ENCODE data around the gene STK11IP. TPM values are rescaled to one million over a fixed set of nuclear protein-coding genes. Genes with fewer than 3 reads are reported as not detected.
A peak's percentile ranks its signal among the peaks of the same experiment; 100 is the strongest.

The STK11IP gene
- total and polyA plus RNA-seq, 2 donors = 27.8 to 68.7 TPM

DNA sequence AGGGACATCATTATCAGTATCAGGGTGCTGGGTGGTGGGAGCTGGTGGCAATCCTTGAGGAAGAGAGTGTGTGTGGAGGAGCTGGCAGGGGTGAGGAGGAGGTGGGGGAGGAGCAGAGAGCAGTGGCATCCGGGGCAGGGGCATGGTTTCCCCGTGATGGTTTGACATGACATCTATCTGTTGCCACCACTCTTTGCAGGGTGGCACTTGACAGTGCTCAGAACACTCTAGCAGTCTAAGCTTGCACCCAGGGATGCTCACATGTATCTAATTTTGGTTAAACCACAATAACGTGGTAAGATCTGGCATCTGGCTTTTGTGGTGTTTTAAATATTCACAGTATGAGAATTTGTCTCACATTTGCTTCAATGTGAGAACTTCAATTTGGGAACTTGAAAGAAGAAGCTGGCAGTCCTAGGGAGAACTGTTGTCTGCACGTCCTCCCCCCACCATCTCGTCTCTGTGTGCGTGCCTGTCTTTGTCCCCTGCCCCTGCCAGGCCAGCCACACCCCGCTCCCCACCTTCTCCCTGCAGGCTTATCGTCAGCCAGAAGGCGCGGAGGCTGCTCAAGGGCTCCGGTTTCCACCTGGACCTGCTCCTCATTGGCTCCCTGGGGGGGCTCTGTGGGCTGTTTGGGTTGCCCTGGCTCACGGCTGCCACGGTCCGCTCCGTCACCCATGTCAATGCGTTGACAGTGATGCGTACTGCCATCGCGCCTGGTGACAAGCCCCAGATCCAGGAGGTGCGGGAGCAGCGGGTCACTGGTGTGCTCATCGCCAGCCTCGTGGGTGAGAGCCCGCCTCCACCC is 41.5 kb downstream of the STK11IP start:
- Histone ChIP-seq H3K4me1 (ENCODE audit: control insufficient read depth in 2 of 2, insufficient read depth in 2 of 2, low read length in 2 of 2) (peaks cover 11 to 16% of the 10 kb centered on the region in 2 donors), H3K36me3 (ENCODE audit: control insufficient read depth in 2 of 2, insufficient read depth in 2 of 2, low read length in 1 of 2) (no peaks in the 10 kb centered on the region), H3K4me3 (ENCODE audit: low read length in 2 of 2) (no peak overlapping the region), H3K27me3 (ENCODE audit: control insufficient read depth in 2 of 2, insufficient read depth in 1 of 2, low read length in 1 of 2) (peaks cover 0 to 58% of the 10 kb centered on the region in 2 donors), H3K27ac (ENCODE audit: low read depth in 1 of 2, low read length in 1 of 2) (no peak overlapping the region), H3K9me3 (ENCODE audit: control insufficient read depth in 2 of 2, insufficient read depth in 1 of 2, low read length in 1 of 2) (no peaks in the 10 kb centered on the region)
- no peak for DNase-seq (ENCODE audit: low read depth in 6 of 9, low spot score in 9 of 9)
- 73% methylated on average over 24 of the region's 24 CpGs for WGBS

- no peak for DNase-seq (ENCODE audit: low read depth in 6 of 9, low spot score in 9 of 9)
- peaks cover 2 to 56% of the 10 kb centered on the region in 2 donors for H3K27me3 ChIP-seq (ENCODE audit: control insufficient read depth in 2 of 2, insufficient read depth in 1 of 2, low read length in 1 of 2)
- no peaks in the 10 kb centered on the region for H3K9me3 ChIP-seq (ENCODE audit: control insufficient read depth in 2 of 2, insufficient read depth in 1 of 2, low read length in 1 of 2)
- H3K4me3 ChIP-seq (ENCODE audit: low read length in 2 of 2) = no peak overlapping the region
- H3K4me1 ChIP-seq (ENCODE audit: control insufficient read depth in 2 of 2, insufficient read depth in 2 of 2, low read length in 2 of 2) = peaks cover 11 to 16% of the 10 kb centered on the region in 2 donors
- no peaks in the 10 kb centered on the region for H3K36me3 ChIP-seq (ENCODE audit: control insufficient read depth in 2 of 2, insufficient read depth in 2 of 2, low read length in 1 of 2)
- no peak overlapping the region for H3K27ac ChIP-seq (ENCODE audit: low read depth in 1 of 2, low read length in 1 of 2)
- 90% methylated on average over 7 of the region's 7 CpGs for WGBS
Observed at GRCh38 chr2:219641390-219642068, 43.9 kb downstream of the STK11IP start.

DNA sequence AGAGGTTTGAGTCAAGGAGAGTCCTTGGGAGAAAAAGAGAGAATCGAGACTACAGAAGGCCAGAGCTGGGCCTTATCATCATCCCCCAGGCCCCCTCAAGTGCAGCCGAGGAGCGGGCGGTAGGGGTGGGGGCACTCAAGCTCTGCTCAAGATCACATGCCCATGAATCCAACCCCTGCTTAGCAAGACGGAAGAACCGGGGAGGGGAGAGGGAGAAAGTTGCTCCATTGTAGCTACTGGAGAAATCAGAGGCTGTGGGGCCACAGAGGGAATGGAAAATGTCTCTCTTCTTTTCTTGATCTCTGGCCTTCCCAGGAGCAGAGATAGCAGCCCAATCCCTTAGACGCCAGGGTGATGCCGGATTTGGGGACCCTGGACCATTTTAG is 44.4 kb downstream of the STK11IP start:
- H3K4me3 ChIP-seq (ENCODE audit: low read length in 2 of 2) = no peak overlapping the region
- DNase-seq (ENCODE audit: low read depth in 6 of 9, low spot score in 9 of 9) = no peak
- no peaks in the 10 kb centered on the region for H3K36me3 ChIP-seq (ENCODE audit: control insufficient read depth in 2 of 2, insufficient read depth in 2 of 2, low read length in 1 of 2)
- 78% methylated on average over 8 of the region's 8 CpGs for WGBS
- H3K27ac ChIP-seq (ENCODE audit: low read depth in 1 of 2, low read length in 1 of 2) = no peak overlapping the region
- peaks cover 2 to 52% of the 10 kb centered on the region in 2 donors for H3K27me3 ChIP-seq (ENCODE audit: control insufficient read depth in 2 of 2, insufficient read depth in 1 of 2, low read length in 1 of 2)
- H3K9me3 ChIP-seq (ENCODE audit: control insufficient read depth in 2 of 2, insufficient read depth in 1 of 2, low read length in 1 of 2) = no peaks in the 10 kb centered on the region
- H3K4me1 ChIP-seq (ENCODE audit: control insufficient read depth in 2 of 2, insufficient read depth in 2 of 2, low read length in 2 of 2) = peaks cover 11 to 16% of the 10 kb centered on the region in 2 donors

GRCh38 chr2:219642465-219643083 is 44.9 kb downstream of the STK11IP start:
- H3K9me3 ChIP-seq (ENCODE audit: control insufficient read depth in 2 of 2, insufficient read depth in 1 of 2, low read length in 1 of 2) = no peaks in the 10 kb centered on the region
- H3K27ac ChIP-seq (ENCODE audit: low read depth in 1 of 2, low read length in 1 of 2) = no peak overlapping the region
- peak; percentile 76 to 95 (median 86) for DNase-seq (ENCODE audit: low read depth in 6 of 9, low spot score in 9 of 9)
- peaks cover 2 to 50% of the 10 kb centered on the region in 2 donors for H3K27me3 ChIP-seq (ENCODE audit: control insufficient read depth in 2 of 2, insufficient read depth in 1 of 2, low read length in 1 of 2)
- H3K4me3 ChIP-seq (ENCODE audit: low read length in 2 of 2) = no peak overlapping the region
- H3K4me1 ChIP-seq (ENCODE audit: control insufficient read depth in 2 of 2, insufficient read depth in 2 of 2, low read length in 2 of 2) = peaks cover 11 to 16% of the 10 kb centered on the region in 2 donors
- WGBS = 2% methylated on average over 24 of the region's 24 CpGs
- no peaks in the 10 kb centered on the region for H3K36me3 ChIP-seq (ENCODE audit: control insufficient read depth in 2 of 2, insufficient read depth in 2 of 2, low read length in 1 of 2)

GRCh38 chr2:219643084-219643473 is 45.4 kb downstream of the STK11IP start:
- Histone ChIP-seq H3K9me3 (ENCODE audit: control insufficient read depth in 2 of 2, insufficient read depth in 1 of 2, low read length in 1 of 2) (no peaks in the 10 kb centered on the region), H3K27me3 (ENCODE audit: control insufficient read depth in 2 of 2, insufficient read depth in 1 of 2, low read length in 1 of 2) (peaks cover 2 to 45% of the 10 kb centered on the region in 2 donors), H3K36me3 (ENCODE audit: control insufficient read depth in 2 of 2, insufficient read depth in 2 of 2, low read length in 1 of 2) (no peaks in the 10 kb centered on the region), H3K27ac (ENCODE audit: low read depth in 1 of 2, low read length in 1 of 2) (no peak overlapping the region), H3K4me1 (ENCODE audit: control insufficient read depth in 2 of 2, insufficient read depth in 2 of 2, low read length in 2 of 2) (peaks cover 11 to 16% of the 10 kb centered on the region in 2 donors), H3K4me3 (ENCODE audit: low read length in 2 of 2) (no peak overlapping the region)
- WGBS = 96% methylated on average over 7 of the region's 7 CpGs
- no peak for DNase-seq (ENCODE audit: low read depth in 6 of 9, low spot score in 9 of 9)

GRCh38 chr2:219643788-219644398 is 46.2 kb downstream of the STK11IP start:
- H3K9me3 ChIP-seq (ENCODE audit: control insufficient read depth in 2 of 2, insufficient read depth in 1 of 2, low read length in 1 of 2) = no peaks in the 10 kb centered on the region
- H3K4me1 ChIP-seq (ENCODE audit: control insufficient read depth in 2 of 2, insufficient read depth in 2 of 2, low read length in 2 of 2) = peaks cover 11 to 16% of the 10 kb centered on the region in 2 donors
- WGBS = 94% methylated on average over 14 of the region's 14 CpGs
- peaks cover 2 to 42% of the 10 kb centered on the region in 2 donors for H3K27me3 ChIP-seq (ENCODE audit: control insufficient read depth in 2 of 2, insufficient read depth in 1 of 2, low read length in 1 of 2)
- DNase-seq (ENCODE audit: low read depth in 6 of 9, low spot score in 9 of 9) = no peak
- H3K4me3 ChIP-seq (ENCODE audit: low read length in 2 of 2) = no peak overlapping the region
- H3K27ac ChIP-seq (ENCODE audit: low read depth in 1 of 2, low read length in 1 of 2) = no peak overlapping the region
- H3K36me3 ChIP-seq (ENCODE audit: control insufficient read depth in 2 of 2, insufficient read depth in 2 of 2, low read length in 1 of 2) = no peaks in the 10 kb centered on the region

GRCh38 chr2:219644801-219645480 is 47.3 kb downstream of the STK11IP start:
- Histone ChIP-seq H3K4me1 (ENCODE audit: control insufficient read depth in 2 of 2, insufficient read depth in 2 of 2, low read length in 2 of 2) (peaks cover 9 to 12% of the 10 kb centered on the region in 2 donors), H3K27ac (ENCODE audit: low read depth in 1 of 2, low read length in 1 of 2) (no peak overlapping the region)
- WGBS = 94% methylated on average over 17 of the region's 17 CpGs

DNA sequence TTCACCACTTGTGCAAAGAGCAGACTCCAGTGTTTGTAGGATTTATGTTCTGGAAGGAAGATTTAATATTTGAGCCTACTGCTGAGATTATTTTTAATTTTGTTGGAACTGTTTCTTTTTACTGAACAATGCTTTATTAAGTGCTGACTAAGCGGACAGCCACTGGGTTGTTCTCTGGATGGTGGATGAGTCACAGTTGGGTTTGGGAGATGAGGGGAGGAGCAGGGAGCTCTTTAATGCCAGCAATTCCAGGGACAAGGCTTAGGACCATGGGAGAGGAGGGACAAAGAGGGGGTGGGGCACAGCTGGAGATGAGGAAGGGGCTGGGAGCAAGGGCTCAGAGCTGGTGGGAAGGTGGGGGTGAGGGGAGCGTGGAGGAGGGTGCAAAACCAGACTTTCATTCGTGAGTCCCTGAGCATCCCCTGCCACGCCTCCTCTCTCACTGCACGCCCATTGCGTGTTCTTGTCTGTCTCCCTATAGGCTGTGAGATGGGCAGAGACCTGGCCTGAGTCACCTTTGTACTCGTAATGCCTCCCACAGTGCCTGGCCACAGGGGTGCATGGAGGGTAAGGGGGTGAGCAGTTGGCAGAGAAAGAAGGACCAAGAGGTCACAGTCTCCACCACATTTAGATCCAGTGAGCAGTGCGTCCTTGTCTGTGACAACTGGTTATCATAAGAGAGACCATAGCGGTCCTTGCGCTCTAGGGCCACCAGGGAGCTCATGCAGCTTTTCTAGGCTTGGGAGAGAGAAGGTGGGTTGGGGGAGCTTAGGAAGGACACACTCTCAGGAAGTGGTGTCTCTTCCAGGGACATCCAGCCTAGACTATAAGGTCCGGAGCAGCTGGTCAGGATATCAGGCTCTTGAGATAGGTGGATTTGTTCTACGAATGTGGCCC is 48.2 kb downstream of the STK11IP start:
- Histone ChIP-seq H3K4me3 (ENCODE audit: low read length in 2 of 2) (no peak overlapping the region), H3K27ac (ENCODE audit: low read depth in 1 of 2, low read length in 1 of 2) (no peak overlapping the region), H3K4me1 (ENCODE audit: control insufficient read depth in 2 of 2, insufficient read depth in 2 of 2, low read length in 2 of 2) (peaks cover 9 to 12% of the 10 kb centered on the region in 2 donors), H3K9me3 (ENCODE audit: control insufficient read depth in 2 of 2, insufficient read depth in 1 of 2, low read length in 1 of 2) (no peaks in the 10 kb centered on the region), H3K36me3 (ENCODE audit: control insufficient read depth in 2 of 2, insufficient read depth in 2 of 2, low read length in 1 of 2) (no peaks in the 10 kb centered on the region), H3K27me3 (ENCODE audit: control insufficient read depth in 2 of 2, insufficient read depth in 1 of 2, low read length in 1 of 2) (peaks cover 2 to 49% of the 10 kb centered on the region in 2 donors)
- 91% methylated on average over 12 of the region's 12 CpGs for WGBS
- no peak for DNase-seq (ENCODE audit: low read depth in 6 of 9, low spot score in 9 of 9)

More at GRCh38 chr2:219644801-219645480, 47.3 kb downstream of the STK11IP start:
- no peaks in the 10 kb centered on the region for H3K36me3 ChIP-seq (ENCODE audit: control insufficient read depth in 2 of 2, insufficient read depth in 2 of 2, low read length in 1 of 2)
- no peaks in the 10 kb centered on the region for H3K9me3 ChIP-seq (ENCODE audit: control insufficient read depth in 2 of 2, insufficient read depth in 1 of 2, low read length in 1 of 2)
- DNase-seq (ENCODE audit: low read depth in 6 of 9, low spot score in 9 of 9) = no peak
- peaks cover 2 to 40% of the 10 kb centered on the region in 2 donors for H3K27me3 ChIP-seq (ENCODE audit: control insufficient read depth in 2 of 2, insufficient read depth in 1 of 2, low read length in 1 of 2)
- H3K4me3 ChIP-seq (ENCODE audit: low read length in 2 of 2) = no peak overlapping the region

Data from thymus (tissue), 11 donors.